ENCODE results near the gene PLEKHN1.
"Not testable (repeated sequence)": the region's sequence is repeated elsewhere in the genome, so short reads cannot be mapped to it uniquely, and the experiment has no call there.

The PLEKHN1 gene

DNA sequence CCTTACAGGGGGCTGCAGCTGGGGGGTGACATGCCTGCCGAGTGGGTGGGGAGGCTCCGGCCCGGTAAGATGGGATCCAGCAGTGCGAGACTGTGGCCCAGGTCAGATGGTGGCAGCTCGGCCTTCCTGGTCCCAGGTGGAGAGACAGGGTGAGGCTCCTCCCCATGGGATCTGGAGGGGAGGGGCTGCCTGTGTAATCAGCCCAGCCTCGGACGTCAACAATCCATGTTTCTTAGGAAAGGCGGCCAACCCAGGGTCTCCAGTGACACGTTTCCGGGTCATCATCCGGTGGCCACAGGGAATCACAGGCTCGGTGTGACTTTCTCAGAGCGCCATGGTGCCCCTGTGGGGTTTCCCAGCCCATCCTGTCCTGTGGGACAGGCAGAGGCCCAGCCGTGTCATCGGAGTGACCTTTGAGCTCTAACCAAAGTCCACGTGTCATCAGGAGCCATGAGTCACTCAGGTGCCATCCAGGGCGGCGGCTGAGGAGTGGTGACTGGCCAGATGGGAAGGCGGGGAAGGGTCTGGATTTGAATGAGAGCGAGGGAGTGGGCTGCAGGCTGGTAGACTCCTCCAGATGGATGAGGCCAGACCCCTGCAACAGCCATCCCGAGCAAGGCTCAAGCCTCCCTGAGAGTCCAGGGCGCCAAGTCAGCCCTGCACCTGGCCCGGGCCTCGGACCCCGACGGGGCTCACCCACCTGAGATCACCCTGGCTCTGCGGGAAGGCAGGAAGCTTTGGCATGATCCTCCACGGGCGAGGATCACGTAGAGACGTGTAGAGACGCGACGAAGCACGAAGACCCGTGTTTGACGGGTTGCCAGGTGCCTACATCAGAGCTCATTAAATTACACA, 40.2 kb downstream of the PLEKHN1 start:
- no peak overlapping the region for H3K4me3 ChIP-seq (ENCODE audit: low read depth, low read length)
- no peaks in the 10 kb centered on the region for H3K9me3 ChIP-seq (ENCODE audit: control insufficient read depth, insufficient read depth, low read depth, low read length)
- H3K27ac ChIP-seq (ENCODE audit: low read depth, low read length), result no peak overlapping the region
- peaks cover 35% of the 10 kb centered on the region for H3K4me1 ChIP-seq (ENCODE audit: control insufficient read depth, insufficient read depth, low read length)
- H3K9ac ChIP-seq (ENCODE audit: low read length), result peak overlapping the region; percentile 48
- no peaks in the 10 kb centered on the region for H3K36me3 ChIP-seq (ENCODE audit: control insufficient read depth, insufficient read depth, low read length)
- H3K27me3 ChIP-seq (ENCODE audit: control insufficient read depth, insufficient read depth, low read length), result peaks cover 28% of the 10 kb centered on the region

DNA sequence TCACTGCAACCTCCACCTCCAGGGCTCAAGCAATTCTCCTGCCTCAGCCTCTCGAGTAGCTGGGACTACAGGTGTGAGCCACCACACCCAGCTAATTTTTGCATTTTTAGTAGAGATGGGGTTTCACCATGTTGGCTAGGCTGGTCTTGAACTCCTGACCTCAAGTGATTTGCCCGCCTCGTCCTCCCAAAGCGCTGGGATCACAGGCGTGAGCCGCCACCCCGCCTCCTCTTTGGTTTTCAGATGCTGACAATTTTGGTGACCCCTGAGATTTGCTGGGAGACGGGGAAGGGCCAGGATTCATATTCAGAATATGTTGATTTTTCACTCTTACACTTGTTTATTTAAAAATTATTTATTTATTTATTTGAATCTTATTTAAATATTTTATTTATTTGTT, 43.8 kb downstream of the PLEKHN1 start:
- not testable (repeated sequence) for H3K9me3 ChIP-seq (ENCODE audit: control insufficient read depth, insufficient read depth, low read depth, low read length); H3K9ac ChIP-seq (ENCODE audit: low read length); H3K4me3 ChIP-seq (ENCODE audit: low read depth, low read length); H3K27ac ChIP-seq (ENCODE audit: low read depth, low read length); H3K36me3 ChIP-seq (ENCODE audit: control insufficient read depth, insufficient read depth, low read length); H3K27me3 ChIP-seq (ENCODE audit: control insufficient read depth, insufficient read depth, low read length)
- H3K4me1 ChIP-seq (ENCODE audit: control insufficient read depth, insufficient read depth, low read length), result peaks cover 35% of the 10 kb centered on the region

DNA sequence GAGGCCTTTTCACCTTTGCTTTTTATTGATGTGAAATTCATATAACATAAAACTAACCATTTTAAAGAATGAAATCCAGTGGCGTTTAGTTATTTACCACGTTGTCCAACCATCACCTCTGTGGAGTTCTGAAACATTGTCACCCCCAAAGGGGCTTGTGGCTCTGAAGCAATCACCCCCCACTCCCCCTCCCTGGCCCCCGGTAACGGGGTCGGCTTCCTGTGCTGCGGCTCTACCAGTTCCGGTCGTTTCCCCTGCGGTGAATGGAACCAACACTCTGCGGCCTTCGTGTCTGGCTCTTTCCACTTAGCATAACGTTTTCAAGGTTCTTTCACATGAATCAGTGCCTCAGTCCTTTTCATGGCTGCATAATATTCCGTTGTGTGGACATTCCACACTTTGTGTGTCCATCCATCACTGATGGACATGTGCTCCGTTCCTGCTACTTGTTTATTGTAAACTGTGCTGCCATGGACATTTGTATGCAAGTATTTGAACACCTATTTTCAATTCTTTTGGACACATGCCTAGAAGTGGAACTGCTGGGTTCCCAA, 45.2 kb downstream of the PLEKHN1 start:
- Histone ChIP-seq H3K9ac (ENCODE audit: low read length) (no peak overlapping the region), H3K4me1 (ENCODE audit: control insufficient read depth, insufficient read depth, low read length) (peaks cover 22% of the 10 kb centered on the region), H3K27ac (ENCODE audit: low read depth, low read length) (no peak overlapping the region), H3K9me3 (ENCODE audit: control insufficient read depth, insufficient read depth, low read depth, low read length) (no peaks in the 10 kb centered on the region), H3K27me3 (ENCODE audit: control insufficient read depth, insufficient read depth, low read length) (0 out of 2 replicates have a peak, but pooled peaks cover 3% of the 10 kb centered on the region), H3K36me3 (ENCODE audit: control insufficient read depth, insufficient read depth, low read length) (no peaks in the 10 kb centered on the region), H3K4me3 (ENCODE audit: low read depth, low read length) (no peak overlapping the region)

DNA sequence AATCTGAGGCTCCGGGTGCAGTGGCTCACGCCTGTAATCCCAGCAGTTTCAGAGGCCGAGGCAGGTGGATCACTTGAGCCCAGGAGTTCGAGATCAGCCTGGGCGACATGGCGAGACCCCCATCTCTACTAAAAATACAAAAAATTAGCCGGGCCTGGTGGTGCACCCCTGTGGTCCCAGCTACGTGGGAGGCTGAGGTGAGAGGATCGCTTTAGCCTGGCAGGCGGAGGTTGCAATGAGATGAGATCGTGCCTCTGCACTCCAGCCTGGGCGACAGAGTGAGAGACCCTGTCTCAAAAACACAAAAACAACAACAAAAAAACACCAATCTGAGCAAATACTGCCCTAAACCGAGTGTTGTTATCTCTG, 46.4 kb downstream of the PLEKHN1 start:
- peak overlapping the region; percentile 57 for H3K9ac ChIP-seq (ENCODE audit: low read length)
- not testable (repeated sequence) for H3K9me3 ChIP-seq (ENCODE audit: control insufficient read depth, insufficient read depth, low read depth, low read length); H3K27me3 ChIP-seq (ENCODE audit: control insufficient read depth, insufficient read depth, low read length); H3K36me3 ChIP-seq (ENCODE audit: control insufficient read depth, insufficient read depth, low read length)
- H3K4me1 ChIP-seq (ENCODE audit: control insufficient read depth, insufficient read depth, low read length), result peaks cover 20% of the 10 kb centered on the region
- H3K4me3 ChIP-seq (ENCODE audit: low read depth, low read length), result peak overlapping the region; percentile 81
- peak overlapping the region; percentile 56; the same call in 1 of the 2 replicates for H3K27ac ChIP-seq (ENCODE audit: low read depth, low read length)

DNA sequence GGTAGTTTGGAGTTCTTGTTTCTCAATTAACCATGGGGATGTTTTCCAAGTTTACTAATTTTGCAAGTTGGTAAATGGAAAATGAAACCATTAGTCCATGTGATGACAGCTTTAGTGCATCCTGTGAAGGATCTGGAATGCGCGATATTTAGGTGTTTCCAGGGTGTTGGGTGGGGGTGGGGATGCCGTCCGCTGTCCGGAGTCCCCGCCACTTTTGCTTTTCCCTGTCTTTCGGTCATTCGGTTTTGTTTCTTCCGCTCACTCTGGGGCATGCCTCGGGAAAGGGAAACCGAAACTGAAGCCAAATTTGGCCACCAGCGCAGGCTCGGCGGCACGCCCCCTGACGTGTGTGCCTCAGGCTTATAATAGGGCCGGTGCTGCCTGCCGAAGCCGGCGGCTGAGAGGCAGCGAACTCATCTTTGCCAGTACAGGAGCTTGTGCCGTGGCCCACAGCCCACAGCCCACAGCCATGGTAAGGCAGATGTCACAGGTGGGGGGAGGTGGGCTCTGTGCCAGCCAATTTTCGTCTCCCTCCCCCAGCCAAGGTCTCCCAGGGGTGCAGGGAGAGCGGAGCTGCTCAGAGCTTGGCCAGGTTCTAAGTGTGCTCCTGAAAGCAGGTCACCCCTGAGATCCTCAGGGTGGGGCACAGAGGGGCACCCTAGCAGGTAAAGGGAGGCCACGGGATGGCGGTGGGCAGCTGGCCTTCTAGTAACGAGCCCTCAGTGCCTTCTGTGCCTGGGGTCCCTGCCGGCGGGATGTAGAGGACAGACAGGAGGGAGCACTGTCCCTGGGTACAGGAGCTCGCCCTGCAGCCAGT, 47.0 kb downstream of the PLEKHN1 start, which contains the start of gene ISG15:
TSS of gene ISG15 (plus strand) at position 393 of the 817 bp plus-strand sequence. CDS start at position 470, 77 bp downstream.
- peak within 1 kb of the TSS; percentile 81 for H3K4me3 ChIP-seq (ENCODE audit: low read depth, low read length)
- no peaks in the 10 kb centered on the region for H3K9me3 ChIP-seq (ENCODE audit: control insufficient read depth, insufficient read depth, low read depth, low read length)
- peak within 1 kb of the TSS; percentile 56; the same call in 1 of the 2 replicates for H3K27ac ChIP-seq (ENCODE audit: low read depth, low read length)
- H3K27me3 ChIP-seq (ENCODE audit: control insufficient read depth, insufficient read depth, low read length), result 0 out of 2 replicates have a peak, but pooled peaks cover 3% of the 10 kb centered on the region
- H3K36me3 ChIP-seq (ENCODE audit: control insufficient read depth, insufficient read depth, low read length), result no peaks in the 10 kb centered on the region
- H3K4me1 ChIP-seq (ENCODE audit: control insufficient read depth, insufficient read depth, low read length), result peaks cover 20% of the 10 kb centered on the region
- H3K9ac ChIP-seq (ENCODE audit: low read length), result peak within 1 kb of the TSS; percentile 80

DNA sequence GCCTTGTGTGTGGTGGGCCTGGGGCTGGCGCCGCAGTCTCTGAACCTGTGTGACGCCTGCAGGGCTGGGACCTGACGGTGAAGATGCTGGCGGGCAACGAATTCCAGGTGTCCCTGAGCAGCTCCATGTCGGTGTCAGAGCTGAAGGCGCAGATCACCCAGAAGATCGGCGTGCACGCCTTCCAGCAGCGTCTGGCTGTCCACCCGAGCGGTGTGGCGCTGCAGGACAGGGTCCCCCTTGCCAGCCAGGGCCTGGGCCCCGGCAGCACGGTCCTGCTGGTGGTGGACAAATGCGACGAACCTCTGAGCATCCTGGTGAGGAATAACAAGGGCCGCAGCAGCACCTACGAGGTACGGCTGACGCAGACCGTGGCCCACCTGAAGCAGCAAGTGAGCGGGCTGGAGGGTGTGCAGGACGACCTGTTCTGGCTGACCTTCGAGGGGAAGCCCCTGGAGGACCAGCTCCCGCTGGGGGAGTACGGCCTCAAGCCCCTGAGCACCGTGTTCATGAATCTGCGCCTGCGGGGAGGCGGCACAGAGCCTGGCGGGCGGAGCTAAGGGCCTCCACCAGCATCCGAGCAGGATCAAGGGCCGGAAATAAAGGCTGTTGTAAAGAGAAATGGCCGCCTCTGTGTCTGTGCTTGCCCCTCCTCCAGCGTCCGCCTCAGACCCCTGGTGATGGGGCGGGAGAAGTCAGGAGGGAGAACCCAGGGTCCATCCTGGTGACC, 47.8 kb downstream of the PLEKHN1 start:
- 0 out of 2 replicates have a peak, but pooled peaks cover under 1% of the 10 kb centered on the region for H3K27me3 ChIP-seq (ENCODE audit: control insufficient read depth, insufficient read depth, low read length)
- H3K9ac ChIP-seq (ENCODE audit: low read length), result peak overlapping the region; percentile 80
- peak overlapping the region; percentile 81 for H3K4me3 ChIP-seq (ENCODE audit: low read depth, low read length)
- H3K9me3 ChIP-seq (ENCODE audit: control insufficient read depth, insufficient read depth, low read depth, low read length), result no peaks in the 10 kb centered on the region
- H3K36me3 ChIP-seq (ENCODE audit: control insufficient read depth, insufficient read depth, low read length), result no peaks in the 10 kb centered on the region
- H3K4me1 ChIP-seq (ENCODE audit: control insufficient read depth, insufficient read depth, low read length), result peaks cover 20% of the 10 kb centered on the region
- no peak overlapping the region; the same call in 1 of the 2 replicates for H3K27ac ChIP-seq (ENCODE audit: low read depth, low read length)

DNA sequence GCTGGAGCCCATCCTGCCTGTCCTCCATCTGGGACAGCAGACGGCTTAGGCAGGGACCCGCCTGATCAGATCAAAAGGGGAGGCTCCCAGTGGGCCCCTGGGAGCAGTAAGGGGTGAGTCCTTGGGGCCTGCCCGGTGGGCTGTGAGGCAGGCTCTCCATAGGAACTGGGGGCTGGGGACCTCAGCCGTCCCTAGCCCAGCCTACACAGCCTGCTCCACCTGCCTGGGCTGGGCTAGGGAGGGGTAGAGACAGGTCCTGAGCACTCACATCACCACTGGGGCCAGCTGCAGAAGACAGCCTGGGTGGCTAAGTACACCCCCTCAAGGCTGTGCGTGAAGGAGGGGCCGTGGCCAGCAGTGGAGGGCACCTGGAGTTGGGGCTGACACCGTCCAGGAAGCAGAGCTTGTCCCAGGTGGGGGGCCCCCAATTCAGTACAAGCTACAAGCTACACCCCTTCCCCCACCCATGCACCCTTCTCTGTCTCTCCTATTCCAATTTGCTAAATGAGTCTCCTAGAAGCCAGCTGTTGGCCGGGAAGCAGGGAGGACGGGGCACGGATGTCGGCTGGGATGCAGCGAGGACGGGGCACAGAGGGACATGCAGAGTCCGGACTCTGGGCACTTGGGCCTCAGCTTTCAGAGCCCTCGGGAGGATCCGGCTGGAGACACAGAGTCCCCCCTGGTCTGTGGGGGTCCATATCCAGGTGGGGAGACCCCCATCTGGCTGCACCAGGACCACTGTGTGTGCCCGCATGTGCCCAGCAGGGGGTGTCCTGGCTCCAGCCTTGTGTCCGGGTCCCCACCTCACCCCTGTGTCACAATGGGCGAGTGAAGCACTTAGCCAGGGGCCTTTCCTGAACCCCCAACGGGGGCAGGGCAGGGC, 48.8 kb downstream of the PLEKHN1 start:
- H3K9me3 ChIP-seq (ENCODE audit: control insufficient read depth, insufficient read depth, low read depth, low read length), result no peaks in the 10 kb centered on the region
- H3K27me3 ChIP-seq (ENCODE audit: control insufficient read depth, insufficient read depth, low read length), result no peaks in the 10 kb centered on the region
- no peak overlapping the region; the same call in 1 of the 2 replicates for H3K27ac ChIP-seq (ENCODE audit: low read depth, low read length)
- no peaks in the 10 kb centered on the region for H3K36me3 ChIP-seq (ENCODE audit: control insufficient read depth, insufficient read depth, low read length)
- peaks cover 20% of the 10 kb centered on the region for H3K4me1 ChIP-seq (ENCODE audit: control insufficient read depth, insufficient read depth, low read length)
- H3K4me3 ChIP-seq (ENCODE audit: low read depth, low read length), result peak overlapping the region; percentile 81; the same call in 1 of the 2 replicates
- no peak overlapping the region for H3K9ac ChIP-seq (ENCODE audit: low read length)

DNA sequence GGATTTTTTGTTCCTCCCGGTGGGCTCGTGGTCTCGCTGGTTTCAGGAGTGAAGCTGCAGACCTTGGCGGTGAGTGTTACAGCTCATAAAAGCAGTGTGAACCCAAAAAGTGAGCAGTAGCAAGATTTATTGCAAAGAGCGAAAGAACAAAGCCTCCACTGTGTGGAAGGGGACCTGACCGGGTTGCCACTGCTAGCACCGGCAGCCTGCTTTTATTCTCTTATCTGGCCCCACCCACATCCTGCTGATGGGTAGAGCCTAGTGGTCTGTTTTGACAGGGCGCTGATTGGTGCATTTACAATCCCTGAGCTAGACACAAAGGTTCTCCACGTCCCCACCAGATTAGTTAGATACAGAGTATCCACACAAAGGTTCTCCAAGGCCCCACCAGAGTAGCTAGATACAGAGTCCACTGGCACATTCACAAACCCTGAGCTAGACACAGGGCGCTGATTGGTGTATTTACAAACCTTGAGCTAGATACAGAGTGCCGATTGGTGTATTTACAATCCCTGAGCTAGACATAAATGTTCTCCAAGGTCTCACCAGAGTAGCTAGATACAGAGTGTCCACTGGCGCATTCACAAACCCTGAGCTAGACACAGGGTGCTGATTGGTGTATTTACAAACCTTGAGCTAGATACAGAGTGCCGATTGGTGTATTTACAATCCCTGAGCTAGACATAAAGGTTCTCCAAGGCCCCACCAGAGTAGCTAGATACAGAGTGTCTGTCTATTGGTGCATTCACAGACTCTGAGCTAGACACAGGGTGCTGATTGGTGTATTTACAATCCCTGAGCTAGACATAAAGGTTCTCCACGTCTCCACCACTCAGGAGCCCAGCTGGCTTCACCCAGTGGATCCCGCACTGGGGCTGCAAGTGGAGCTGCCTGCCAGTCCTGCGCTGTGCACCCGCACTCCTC, 51.4 kb downstream of the PLEKHN1 start:
- not testable (repeated sequence) for H3K9me3 ChIP-seq (ENCODE audit: control insufficient read depth, insufficient read depth, low read depth, low read length); H3K36me3 ChIP-seq (ENCODE audit: control insufficient read depth, insufficient read depth, low read length); H3K27ac ChIP-seq (ENCODE audit: low read depth, low read length); H3K27me3 ChIP-seq (ENCODE audit: control insufficient read depth, insufficient read depth, low read length); H3K4me3 ChIP-seq (ENCODE audit: low read depth, low read length); H3K9ac ChIP-seq (ENCODE audit: low read length)
- peaks cover 36% of the 10 kb centered on the region for H3K4me1 ChIP-seq (ENCODE audit: control insufficient read depth, insufficient read depth, low read length)

DNA sequence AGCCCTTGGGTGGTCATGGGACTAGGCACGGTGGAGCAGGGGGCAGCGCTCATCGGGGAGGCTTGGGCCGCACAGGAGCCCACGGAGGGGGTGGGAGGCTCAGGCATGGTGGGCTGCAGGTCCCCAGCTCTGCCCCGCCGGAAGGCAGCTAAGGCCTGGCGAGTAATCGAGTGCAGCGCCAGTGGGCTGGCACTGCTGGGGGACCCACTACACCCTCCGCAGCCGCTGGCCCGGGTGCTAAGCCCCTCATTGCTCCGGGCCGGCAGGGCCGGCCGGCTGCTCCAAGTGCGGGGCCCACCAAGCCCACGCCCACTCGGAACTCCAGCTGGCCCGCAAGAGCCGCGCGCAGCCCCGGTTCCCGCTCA, 52.0 kb downstream of the PLEKHN1 start:
- H3K4me1 ChIP-seq (ENCODE audit: control insufficient read depth, insufficient read depth, low read length), result peaks cover 39% of the 10 kb centered on the region
- H3K36me3 ChIP-seq (ENCODE audit: control insufficient read depth, insufficient read depth, low read length); H3K27me3 ChIP-seq (ENCODE audit: control insufficient read depth, insufficient read depth, low read length); H3K4me3 ChIP-seq (ENCODE audit: low read depth, low read length); H3K27ac ChIP-seq (ENCODE audit: low read depth, low read length); H3K9ac ChIP-seq (ENCODE audit: low read length); H3K9me3 ChIP-seq (ENCODE audit: control insufficient read depth, insufficient read depth, low read depth, low read length): not testable (repeated sequence)
